NCI-H526 treated with DMSO at 0.1 percent for 48 hours (cell line): ENCODE results near the gene CAPRIN1.
A peak's percentile ranks its signal among the peaks of the same experiment; 100 is the strongest.

ENCODE experiments used
- DNase-seq: peaks from one replicate; lab custom pipeline; 2025; lab: John Stamatoyannopoulos, UW

CAPRIN1 gene, protein sequence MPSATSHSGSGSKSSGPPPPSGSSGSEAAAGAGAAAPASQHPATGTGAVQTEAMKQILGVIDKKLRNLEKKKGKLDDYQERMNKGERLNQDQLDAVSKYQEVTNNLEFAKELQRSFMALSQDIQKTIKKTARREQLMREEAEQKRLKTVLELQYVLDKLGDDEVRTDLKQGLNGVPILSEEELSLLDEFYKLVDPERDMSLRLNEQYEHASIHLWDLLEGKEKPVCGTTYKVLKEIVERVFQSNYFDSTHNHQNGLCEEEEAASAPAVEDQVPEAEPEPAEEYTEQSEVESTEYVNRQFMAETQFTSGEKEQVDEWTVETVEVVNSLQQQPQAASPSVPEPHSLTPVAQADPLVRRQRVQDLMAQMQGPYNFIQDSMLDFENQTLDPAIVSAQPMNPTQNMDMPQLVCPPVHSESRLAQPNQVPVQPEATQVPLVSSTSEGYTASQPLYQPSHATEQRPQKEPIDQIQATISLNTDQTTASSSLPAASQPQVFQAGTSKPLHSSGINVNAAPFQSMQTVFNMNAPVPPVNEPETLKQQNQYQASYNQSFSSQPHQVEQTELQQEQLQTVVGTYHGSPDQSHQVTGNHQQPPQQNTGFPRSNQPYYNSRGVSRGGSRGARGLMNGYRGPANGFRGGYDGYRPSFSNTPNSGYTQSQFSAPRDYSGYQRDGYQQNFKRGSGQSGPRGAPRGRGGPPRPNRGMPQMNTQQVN

DNA sequence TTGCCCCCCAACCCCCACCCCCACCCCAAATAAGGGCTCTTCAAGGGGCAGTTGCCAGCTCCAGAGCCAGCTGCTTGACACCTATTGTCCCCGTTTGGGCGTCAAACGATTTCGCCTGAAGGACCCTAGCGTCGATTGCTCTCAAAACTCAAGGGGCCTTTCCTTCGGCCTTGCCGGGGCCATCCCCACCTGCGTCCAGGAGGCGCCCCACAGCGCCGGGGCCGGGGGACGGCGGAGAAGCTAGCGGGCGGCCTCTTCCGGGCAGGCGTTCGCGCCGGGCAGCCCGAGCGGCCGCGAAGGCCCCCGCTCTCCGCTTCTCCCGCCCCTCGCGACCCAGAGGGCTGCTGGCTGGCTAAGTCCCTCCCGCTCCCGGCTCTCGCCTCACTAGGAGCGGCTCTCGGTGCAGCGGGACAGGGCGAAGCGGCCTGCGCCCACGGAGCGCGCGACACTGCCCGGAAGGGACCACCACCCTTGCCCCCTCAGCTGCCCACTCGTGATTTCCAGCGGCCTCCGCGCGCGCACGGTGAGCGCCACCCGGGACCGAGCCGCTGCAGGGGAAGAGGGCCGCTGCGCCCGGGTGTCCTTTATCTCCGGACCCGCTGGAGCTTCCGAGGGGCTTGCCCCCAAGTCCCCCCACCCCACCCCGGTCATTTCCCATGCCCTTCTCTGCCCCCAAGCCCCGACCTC is at the start of gene CAPRIN1:
CAPRIN1 (plus strand) TSS at position 383 of the 687 bp plus-strand sequence. CDS start 690 bp downstream, outside the sequence.
- DNase-seq = peak; percentile 92

DNA sequence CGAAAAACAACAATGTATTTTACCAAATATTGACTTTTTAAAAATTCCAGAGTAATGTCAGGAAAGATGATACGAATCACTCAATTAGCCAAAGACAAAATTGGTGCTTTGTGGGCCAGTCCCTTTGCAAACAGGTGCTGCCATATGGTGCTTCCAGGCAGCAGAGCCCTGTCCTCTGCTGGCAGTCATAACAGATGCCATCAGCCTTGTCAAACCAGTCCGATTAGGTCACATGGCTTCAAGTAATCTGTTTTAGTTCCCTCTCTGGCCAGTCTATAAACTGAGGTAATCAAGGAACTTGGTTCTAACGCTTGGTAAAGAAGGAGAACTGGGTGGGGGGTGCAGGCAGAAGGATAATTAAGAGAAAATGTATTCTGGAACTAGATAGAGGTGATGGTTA is 49.1 kb upstream of the CAPRIN1 start:
- DNase-seq = peak; percentile 33

DNA sequence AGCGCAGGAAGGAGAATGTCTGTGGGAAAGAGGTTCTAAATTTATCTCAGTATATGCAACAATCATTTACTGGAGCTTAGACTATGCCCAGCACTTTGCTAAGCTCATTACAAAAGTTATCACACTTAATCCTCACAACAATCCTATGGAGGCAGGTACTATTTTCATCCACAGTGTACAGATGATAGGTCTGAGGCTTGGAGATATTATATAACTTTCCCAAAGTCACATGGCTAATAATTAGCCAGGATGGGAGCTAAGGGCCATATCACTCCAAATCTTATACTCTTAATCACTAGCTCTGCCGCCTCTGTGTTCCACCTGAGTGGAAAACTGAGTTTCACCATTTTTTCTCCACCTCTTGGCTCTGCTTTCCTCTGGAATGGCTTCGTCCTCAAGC is 47.3 kb upstream of the CAPRIN1 start:
- no peak for DNase-seq

DNA sequence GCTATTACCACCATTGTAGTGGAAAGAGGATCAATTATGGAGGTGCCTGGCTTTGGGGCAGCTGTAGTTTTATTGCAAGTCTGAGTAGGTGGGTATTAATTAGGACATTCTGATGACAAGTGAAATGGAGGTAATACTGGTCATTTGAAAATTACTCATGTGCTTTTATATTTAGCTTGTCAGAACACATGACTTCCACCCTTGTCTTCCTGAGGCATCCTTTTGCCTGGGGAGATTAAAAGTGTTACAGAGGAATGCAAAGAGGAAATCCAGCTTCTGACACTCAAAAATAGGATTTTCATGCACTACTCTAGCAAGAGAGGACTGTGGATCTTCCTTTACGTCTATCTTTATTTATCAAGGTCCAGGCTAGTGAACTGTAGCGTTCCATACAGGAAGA is 44.7 kb upstream of the CAPRIN1 start:
- DNase-seq = no peak

DNA sequence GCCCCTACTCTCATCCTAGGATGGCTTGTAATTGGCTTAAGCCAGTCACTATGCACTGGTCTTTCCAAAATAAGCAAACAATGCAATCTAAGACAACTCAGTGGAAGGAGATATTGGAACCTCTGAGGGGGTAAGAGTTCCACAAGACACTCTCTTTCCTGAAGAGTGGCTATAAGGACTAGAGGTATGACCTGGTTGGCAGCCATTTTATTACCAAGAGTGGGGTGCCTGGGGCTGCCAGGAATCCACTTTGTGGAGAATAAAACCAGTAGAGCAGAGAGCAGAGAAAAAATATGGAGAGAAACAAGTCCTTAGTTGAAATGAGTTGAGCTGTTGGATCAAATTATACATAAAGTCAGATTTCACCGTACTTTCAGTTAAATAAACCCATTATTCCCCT is 38.8 kb upstream of the CAPRIN1 start:
- DNase-seq = no peak

DNA sequence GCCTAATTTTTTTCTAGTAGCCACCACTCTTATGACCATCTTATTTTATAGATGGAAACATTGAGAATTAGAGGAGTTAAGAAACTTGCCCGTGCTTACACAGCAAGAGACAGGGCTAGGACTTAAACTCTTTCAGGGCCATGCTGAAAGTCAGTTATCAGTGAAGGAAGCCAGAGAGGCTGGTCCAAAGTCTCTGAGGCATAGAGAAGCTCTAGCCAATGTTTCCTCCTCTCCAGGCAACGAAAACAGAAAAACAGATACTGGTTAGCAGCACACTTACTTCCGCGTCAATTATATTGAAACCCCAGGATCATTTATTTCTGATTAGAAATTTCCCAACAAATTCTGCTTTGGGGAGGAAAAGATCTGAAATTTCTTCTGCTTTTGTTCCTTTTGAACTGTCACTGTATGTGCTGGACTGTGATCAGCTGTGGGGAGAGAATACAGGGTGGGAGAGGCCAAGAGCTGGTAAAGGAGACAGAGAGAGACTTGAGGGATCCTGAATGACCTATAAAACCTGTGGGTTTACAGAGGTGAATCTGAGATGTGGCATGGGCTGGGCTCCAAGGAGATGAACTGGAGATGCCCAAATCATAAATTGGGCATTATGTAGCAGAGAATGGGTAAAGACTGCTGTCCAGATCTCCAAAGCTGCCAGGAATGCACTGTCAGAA is 37.5 kb upstream of the CAPRIN1 start:
- DNase-seq = no peak

DNA sequence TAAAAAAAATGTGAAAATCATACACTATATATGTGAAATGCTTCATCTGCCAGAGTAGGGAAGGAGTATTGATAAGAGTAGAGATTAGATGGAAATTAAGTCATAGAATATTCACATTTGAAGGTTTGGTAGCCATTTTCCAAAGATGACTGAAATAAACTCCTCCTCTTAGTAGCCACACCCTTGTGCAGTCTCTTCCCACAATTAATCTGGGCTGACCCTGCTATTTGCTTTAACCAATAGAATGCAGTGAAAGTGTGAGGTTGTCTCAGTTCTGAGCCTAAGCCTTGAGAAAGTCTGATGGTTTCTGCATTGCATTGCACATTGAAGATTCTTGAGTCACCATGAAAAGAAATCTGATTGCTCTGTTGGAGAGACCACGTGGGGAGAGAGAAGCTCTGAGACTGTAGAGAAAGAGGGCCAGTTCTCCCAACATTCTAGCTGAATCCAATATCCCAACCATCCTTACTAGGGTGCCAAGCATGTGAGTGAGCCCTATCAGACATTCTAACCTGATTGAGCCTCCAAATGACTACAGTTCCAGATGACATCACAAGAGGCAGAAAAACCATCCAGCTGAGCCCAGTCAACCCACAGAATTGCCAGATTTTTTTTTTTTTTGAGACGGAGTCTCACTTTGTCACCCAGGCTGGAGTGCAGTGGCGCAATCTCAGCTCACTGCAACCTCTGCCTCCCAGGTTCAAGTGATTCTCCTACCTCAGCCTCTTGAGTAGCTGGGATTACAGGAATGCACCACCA is 29.4 kb upstream of the CAPRIN1 start:
- no peak for DNase-seq

DNA sequence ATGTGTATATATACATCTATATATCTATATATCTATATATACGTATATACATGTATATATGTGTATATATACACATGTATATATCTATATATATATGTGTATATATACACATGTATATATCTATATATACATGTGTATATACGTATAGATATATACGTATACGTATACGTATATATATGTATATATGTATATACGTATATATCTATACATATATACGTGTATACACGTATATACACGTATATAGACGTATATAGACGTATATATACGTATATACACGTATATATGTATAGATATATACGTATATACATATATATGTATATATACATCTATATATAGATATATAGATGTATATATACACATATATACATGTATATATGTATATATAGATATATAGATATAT is 25.1 kb upstream of the CAPRIN1 start:
- no peak for DNase-seq

DNA sequence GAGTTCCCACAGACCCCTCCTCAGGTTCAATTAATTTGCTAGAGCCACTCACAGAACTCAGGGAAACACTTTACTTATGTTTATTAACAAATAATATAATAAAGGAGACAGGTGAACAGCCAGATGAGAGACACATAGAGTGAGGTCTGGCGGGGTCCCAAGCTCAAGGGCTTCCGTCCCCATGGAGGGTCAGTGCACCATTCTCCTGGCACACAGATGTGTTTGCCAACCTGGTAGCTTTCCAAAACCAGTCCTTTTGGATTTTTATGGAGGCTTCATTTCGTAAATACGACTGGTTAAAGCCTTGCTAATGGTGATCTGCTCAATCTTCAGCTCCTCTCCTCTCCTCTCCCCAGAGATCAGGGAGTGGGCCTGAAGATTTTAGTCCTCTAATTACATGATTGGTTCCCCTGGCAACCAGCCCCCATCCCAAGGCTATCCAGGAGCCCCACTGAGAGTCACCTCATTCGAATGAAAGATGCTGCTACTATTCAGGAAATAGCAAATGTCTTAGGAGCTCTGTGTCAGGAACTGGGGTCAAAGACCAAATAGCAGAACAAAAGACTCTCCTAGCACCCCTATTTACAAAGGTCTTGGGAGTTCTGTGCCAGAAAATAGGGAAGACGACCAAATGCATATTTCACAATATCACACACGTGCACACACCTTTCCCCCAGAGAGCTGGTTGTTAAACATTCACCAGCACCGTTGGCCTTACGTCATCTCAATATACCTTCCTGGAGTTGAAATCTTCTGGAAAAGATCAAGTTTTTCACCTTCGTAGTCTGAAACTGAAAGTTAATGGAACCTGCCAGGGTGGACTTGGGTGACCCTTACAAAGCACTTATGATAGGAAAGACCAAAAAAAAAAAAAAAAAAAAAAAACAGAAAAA is 23.8 kb upstream of the CAPRIN1 start:
- DNase-seq = no peak

DNA sequence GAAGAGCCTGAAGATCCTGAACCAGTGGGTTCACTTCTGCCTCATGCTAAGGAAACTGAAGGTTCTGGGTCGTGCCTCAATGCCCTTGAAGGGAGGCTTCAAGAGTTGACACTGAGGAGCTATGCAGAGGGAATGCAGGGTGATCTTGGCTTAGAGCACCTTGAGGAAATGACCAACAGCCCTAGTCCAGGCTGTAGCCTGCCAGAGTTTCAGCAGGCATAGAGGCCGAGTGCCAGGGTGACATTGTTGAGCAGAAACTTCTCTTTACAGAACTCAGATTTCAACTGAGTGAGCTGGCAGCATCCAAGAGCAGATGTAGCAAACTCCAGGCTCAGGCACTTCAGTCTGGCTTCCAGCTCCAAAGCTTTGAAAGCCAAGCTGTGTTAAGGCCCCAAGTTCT is 23.1 kb upstream of the CAPRIN1 start:
- DNase-seq = no peak

DNA sequence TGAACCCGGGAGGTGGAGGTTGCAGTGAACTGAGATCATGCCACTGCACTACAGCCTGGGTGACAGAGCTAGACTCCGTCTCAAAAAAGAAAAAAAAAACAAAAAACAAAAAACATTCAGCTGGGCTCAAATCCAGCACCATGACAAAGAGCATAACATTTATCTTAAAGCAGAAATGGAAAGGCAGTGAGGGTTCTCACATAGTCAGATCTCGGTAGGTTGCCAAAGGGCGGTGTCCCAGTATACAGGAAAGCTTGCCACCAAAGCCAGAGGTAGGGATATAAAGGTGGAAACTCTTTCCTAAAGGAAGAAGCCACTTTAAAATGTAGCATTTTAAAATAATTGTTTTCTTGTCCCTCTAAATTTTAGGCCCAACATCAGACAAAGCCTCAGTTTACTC is 22.4 kb upstream of the CAPRIN1 start:
- DNase-seq = no peak

DNA sequence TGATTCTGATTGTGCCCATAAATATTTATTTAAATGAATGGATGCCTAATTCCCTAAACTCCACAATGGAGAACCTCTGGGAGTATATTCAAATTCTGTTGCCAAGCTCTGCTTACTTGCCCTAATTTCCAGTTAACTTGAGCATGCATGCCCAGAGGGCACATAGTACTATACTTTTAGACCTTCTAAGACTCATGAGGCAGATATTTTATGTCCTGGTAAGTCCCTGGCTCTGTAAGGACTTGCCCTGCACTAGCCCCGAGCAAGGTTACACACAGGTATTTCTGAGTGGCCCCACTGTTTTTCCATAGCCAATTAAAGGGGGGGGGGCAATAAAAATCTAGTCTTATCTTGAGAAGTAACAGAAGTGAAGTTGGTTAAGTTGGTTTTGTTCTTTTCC is 21.1 kb upstream of the CAPRIN1 start:
- no peak for DNase-seq

DNA sequence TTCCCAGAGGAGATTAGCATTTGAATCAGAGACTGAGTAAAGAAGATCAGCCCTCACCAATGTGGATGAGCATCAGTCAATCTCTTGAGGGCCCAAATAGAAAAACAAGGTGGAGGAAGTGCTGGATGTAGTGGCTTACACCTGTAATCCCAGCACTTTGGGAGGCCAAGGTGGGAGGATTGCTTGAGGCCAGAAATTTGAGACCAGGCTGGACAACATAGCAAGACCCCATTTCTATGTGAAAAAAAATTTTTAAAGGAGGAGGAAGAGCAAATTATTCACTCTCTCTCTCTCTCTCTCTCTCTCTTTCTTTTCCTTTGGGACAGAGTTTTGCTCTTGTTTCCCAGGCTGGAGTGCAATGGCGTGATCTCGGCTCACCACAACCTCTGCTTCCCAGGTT is 18.1 kb upstream of the CAPRIN1 start:
- DNase-seq = no peak

DNA sequence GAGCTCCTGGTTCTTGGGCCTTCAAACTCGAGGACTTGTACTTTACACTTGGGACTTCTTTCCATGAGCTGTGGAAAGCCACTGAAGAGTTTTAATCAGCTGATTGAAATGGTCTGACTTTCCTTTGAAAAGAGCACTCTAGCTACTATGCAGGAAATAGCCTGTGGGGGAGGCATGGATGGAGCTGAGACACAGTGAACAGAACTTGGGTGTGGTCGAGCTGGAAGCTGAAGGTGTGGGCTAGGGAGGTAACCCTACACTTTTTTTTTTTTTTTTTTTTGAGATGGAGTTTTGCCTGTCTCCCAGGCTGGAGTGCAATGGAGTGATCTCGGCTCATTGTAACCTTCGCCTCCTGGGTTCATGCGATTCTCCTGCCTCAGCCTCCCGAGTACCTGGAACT is 17.5 kb upstream of the CAPRIN1 start:
- no peak for DNase-seq

DNA sequence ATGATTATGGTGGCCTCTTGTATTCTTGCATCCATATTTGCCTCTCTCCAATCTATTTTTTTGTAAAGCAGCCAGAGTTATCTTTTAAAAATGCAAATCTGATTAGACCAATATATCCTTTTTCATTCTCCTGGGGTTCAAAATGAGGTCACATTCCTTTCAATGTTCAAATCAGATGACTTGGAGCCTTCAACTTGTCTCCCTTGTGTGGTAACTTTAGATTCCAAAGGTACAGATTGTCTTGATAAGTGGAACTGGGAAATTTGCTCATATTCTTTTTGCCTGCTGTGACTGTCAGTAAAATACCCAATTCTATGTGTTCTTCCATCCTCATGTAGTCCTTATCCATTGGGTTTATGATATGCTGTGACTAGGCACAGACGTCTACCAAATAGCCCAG is 15.1 kb upstream of the CAPRIN1 start:
- DNase-seq = no peak

DNA sequence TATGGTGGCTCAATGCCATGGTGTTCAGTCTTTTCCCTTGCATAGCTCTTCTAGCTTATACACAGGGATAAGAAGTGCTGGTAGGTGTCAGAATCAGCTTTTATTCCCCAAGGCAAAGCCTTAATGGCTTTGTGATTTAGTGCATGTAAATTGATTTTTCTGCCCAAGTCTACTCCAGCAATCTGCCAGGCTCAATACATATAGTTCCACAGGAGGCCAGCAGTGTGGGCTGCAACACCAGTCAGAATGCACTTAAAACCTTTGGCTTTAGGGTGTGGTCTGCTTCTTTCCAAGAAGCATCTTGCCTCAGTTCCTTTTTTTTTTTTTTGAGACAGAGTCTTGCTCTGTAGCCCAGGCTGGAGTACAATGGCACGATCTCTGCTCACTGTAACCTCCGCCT is 14.5 kb upstream of the CAPRIN1 start:
- DNase-seq = no peak

DNA sequence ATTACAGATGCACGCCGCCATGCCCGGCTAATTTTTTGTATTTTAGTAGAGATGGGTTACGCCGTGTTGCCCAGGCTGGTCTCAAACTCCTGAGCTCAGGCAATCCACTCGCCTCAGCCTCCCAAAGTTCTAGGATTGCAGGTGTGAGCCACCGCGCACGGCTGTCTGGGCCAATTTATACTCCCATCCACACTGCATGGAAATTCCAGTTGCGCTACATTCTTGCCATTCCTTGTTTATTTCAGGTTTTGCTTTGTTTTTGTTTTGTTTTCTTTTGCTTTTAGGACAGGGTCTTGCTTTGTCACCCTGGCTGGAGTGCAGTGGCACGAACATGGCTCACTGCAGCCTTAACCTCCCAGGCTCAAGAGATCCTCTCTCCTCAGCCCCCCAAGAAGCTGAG is 11.0 kb upstream of the CAPRIN1 start:
- no peak for DNase-seq

DNA sequence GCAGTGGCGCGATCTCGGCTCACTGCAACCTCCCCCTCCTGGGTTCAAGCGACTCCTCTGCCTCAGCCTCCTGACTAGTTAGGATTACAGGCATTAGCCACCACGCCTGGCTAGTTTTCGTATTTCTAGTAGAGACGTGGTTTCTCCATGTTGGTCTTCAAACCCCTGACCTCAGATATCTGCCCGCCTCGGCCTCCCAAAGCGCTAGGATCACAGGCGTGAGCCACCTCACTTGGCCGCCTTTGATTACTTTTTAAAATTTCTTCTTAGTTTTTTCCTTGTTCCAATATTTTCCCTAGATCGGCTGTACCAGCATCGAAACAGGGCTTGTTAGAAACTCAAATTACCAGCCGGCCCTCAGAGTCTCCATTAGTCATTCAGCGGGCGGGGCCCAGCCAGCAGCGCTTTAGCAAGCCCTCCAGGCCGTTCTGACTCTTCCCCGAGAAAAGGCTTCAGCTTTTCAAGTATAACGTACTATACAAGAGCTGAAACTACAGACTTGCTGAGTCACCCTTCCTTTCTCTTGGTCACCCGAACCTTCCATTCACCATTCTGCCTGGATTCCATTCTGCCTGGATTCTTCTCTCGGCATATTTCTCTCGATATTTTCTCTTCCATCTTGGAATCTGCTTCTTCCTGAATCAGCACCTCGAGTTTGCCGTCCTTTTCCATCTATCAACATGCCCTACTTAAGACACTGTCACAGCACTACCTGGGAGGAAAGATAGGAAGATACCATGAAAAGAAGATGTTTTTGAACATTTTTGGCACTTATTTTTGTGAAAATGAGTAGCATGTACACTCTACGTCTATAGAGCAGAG is 6.7 kb upstream of the CAPRIN1 start:
- DNase-seq = no peak

DNA sequence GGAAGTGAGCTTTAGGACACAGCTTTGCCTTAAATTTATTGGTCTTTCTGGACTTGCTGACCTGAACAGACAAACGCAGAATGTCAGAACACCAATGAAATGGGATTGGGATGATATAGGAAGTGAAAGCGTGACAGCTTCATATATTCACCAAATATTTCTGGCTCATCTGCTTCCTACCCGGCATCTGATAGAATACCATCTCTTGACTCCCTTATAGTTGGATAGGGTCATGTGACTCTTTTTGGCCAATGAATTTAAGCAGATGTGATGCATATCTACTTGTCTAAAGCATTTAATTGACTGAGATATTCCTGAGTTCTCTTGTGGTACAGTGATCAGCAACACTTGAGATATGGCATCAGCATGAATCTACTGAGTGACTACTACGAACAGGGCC is 2.5 kb upstream of the CAPRIN1 start:
- no peak for DNase-seq
